GM23248 (cell line): Measurements from ENCODE around the gene FAM25G.
"Not testable (repeated sequence)": the region's sequence is repeated elsewhere in the genome, so short reads cannot be mapped to it uniquely, and the experiment has no call there.

Experiments used
- EZH2 ChIP-seq: fragments of 200-600 bp; sonication (generic); IDR thresholded peaks from 2 replicates; pipeline ENCODE4 v1.6.1; 2018; ENCODE audit warnings: antibody characterized with exemption, mild to moderate bottlenecking; ENCODE audit not compliant: insufficient read depth, poor library complexity, severe bottlenecking
- EZH2phosphoT487 ChIP-seq: fragments of 200-600 bp; sonication (generic); IDR thresholded peaks from 2 replicates; pipeline ENCODE4 v1.6.1; 2018; ENCODE audit warnings: antibody characterized with exemption, moderate library complexity, mild to moderate bottlenecking, low read depth; ENCODE audit not compliant: insufficient read depth

- TF ChIP-seq EZH2, EZH2phosphoT487: not testable (repeated sequence)
These were observed 23.5 kb downstream of the FAM25G start for GRCh38 chr10:47467957-47468356.
